Central memory CD8-positive, alpha-beta T cell (primary cell): ENCODE results near the gene OR10D3.
"Not testable (repeated sequence)": the region's sequence is repeated elsewhere in the genome, so short reads cannot be mapped to it uniquely, and the experiment has no call there.

Experiments
- ATAC-seq: fragments of 150-1000 bp; cut with Tn5 transposase; replicated peaks from 2 replicates; pipeline ENCODE4 v1.10.0; 2022; ENCODE audit warnings: mild to moderate bottlenecking, moderate FRiP score, moderate number of reproducible peaks; ENCODE audit not compliant: poor library complexity, severe bottlenecking; ENCODE audit errors: extremely low read depth
- DNase-seq, 2 donors: peaks; one replicate each; pipeline ENCODE4 v3.0.0; 2021; ENCODE audit warnings: low spot score in 2 of 2
- H3K27ac Mint-ChIP-seq: one replicate; pipeline ENCODE4 v1.8.0; 2022; ENCODE audit warnings: low read depth, mild to moderate bottlenecking, moderate library complexity, mixed read lengths
- H3K27me3 Mint-ChIP-seq: one replicate; pipeline ENCODE4 v1.8.0; 2022; ENCODE audit warnings: mixed read lengths
- H3K36me3 Mint-ChIP-seq: one replicate; pipeline ENCODE4 v1.8.0; 2022; ENCODE audit warnings: mild to moderate bottlenecking, moderate library complexity, mixed read lengths; ENCODE audit not compliant: insufficient read depth
- H3K4me1 Mint-ChIP-seq: one replicate; pipeline ENCODE4 v1.8.0; 2022; ENCODE audit warnings: mixed read lengths
- H3K4me3 Mint-ChIP-seq: one replicate; pipeline ENCODE4 v1.8.0; 2022; ENCODE audit warnings: mild to moderate bottlenecking, moderate library complexity, mixed read lengths
- H3K9me3 Mint-ChIP-seq: one replicate; pipeline ENCODE4 v1.8.0; 2022; ENCODE audit warnings: mixed read lengths

OR10D3 gene

GRCh38 chr11:124200671-124201070, 17.5 kb downstream of the OR10D3 start:
- DNase-seq (no peak), ATAC-seq (no peak)
- H3K27me3 Mint-ChIP-seq = peaks cover 18% of the 10 kb centered on the region
- no peak overlapping the region for H3K27ac Mint-ChIP-seq
- no peaks in the 10 kb centered on the region for H3K9me3 Mint-ChIP-seq
- H3K4me3 Mint-ChIP-seq = no peak overlapping the region
- H3K36me3 Mint-ChIP-seq = no peaks in the 10 kb centered on the region
- H3K4me1 Mint-ChIP-seq = no peaks in the 10 kb centered on the region

GRCh38 chr11:124202951-124203350, 19.8 kb downstream of the OR10D3 start:
- H3K36me3 Mint-ChIP-seq = no peaks in the 10 kb centered on the region
- H3K27ac Mint-ChIP-seq = no peak overlapping the region
- no peaks in the 10 kb centered on the region for H3K4me1 Mint-ChIP-seq
- DNase-seq (no peak), ATAC-seq (no peak)
- no peaks in the 10 kb centered on the region for H3K9me3 Mint-ChIP-seq
- peaks cover 18% of the 10 kb centered on the region for H3K27me3 Mint-ChIP-seq
- no peak overlapping the region for H3K4me3 Mint-ChIP-seq

- Mint-ChIP-seq H3K27me3 (peaks cover 11% of the 10 kb centered on the region), H3K9me3 (no peaks in the 10 kb centered on the region), H3K36me3 (no peaks in the 10 kb centered on the region), H3K27ac (no peak overlapping the region), H3K4me3 (no peak overlapping the region), H3K4me1 (no peaks in the 10 kb centered on the region)
- DNase-seq (no peak), ATAC-seq (no peak)
Measured at GRCh38 chr11:124204008-124204407, 20.9 kb downstream of the OR10D3 start.

- no peaks in the 10 kb centered on the region for H3K36me3 Mint-ChIP-seq
- no peaks in the 10 kb centered on the region for H3K9me3 Mint-ChIP-seq
- no peak overlapping the region for H3K4me3 Mint-ChIP-seq
- no peak overlapping the region for H3K27ac Mint-ChIP-seq
- H3K27me3 Mint-ChIP-seq = no peaks in the 10 kb centered on the region
- DNase-seq (no peak), ATAC-seq (no peak)
- H3K4me1 Mint-ChIP-seq = no peaks in the 10 kb centered on the region
Measured at GRCh38 chr11:124207102-124207792, 24.1 kb downstream of the OR10D3 start.

GRCh38 chr11:124209824-124210357, 26.7 kb downstream of the OR10D3 start:
- ATAC-seq = no peak
- Mint-ChIP-seq H3K27ac (no peak overlapping the region), H3K36me3 (no peaks in the 10 kb centered on the region), H3K4me1 (no peaks in the 10 kb centered on the region), H3K27me3 (no peaks in the 10 kb centered on the region), H3K4me3 (no peak overlapping the region), H3K9me3 (no peaks in the 10 kb centered on the region)
- no peak for DNase-seq

- Mint-ChIP-seq H3K4me1 (no peaks in the 10 kb centered on the region), H3K9me3 (no peaks in the 10 kb centered on the region), H3K4me3 (no peak overlapping the region), H3K27ac (no peak overlapping the region), H3K36me3 (no peaks in the 10 kb centered on the region), H3K27me3 (no peaks in the 10 kb centered on the region)
- no peak for DNase-seq
- no peak for ATAC-seq
Measured at GRCh38 chr11:124210421-124210820, 27.3 kb downstream of the OR10D3 start.

GRCh38 chr11:124211321-124211720, 28.2 kb downstream of the OR10D3 start:
- Mint-ChIP-seq H3K9me3 (no peaks in the 10 kb centered on the region), H3K27ac (no peak overlapping the region), H3K27me3 (no peaks in the 10 kb centered on the region), H3K4me1 (no peaks in the 10 kb centered on the region), H3K36me3 (no peaks in the 10 kb centered on the region), H3K4me3 (no peak overlapping the region)
- DNase-seq (no peak), ATAC-seq (no peak)

GRCh38 chr11:124214027-124214426, 30.9 kb downstream of the OR10D3 start:
- Mint-ChIP-seq H3K4me1 (no peaks in the 10 kb centered on the region), H3K9me3 (no peaks in the 10 kb centered on the region), H3K27ac (no peak overlapping the region), H3K27me3 (no peaks in the 10 kb centered on the region), H3K4me3 (no peak overlapping the region), H3K36me3 (no peaks in the 10 kb centered on the region)
- ATAC-seq (no peak), DNase-seq (no peak)

GRCh38 chr11:124219126-124219525, 36.0 kb downstream of the OR10D3 start:
- H3K27me3 Mint-ChIP-seq = no peaks in the 10 kb centered on the region
- H3K9me3 Mint-ChIP-seq = no peaks in the 10 kb centered on the region
- H3K27ac Mint-ChIP-seq = no peak overlapping the region
- ATAC-seq (no peak), DNase-seq (no peak)
- H3K36me3 Mint-ChIP-seq = no peaks in the 10 kb centered on the region
- H3K4me3 Mint-ChIP-seq = no peak overlapping the region
- H3K4me1 Mint-ChIP-seq = no peaks in the 10 kb centered on the region

GRCh38 chr11:124222407-124222806, 39.3 kb downstream of the OR10D3 start:
- H3K27me3 Mint-ChIP-seq = peaks cover 9% of the 10 kb centered on the region

GRCh38 chr11:124224618-124225423, 41.7 kb downstream of the OR10D3 start:
- DNase-seq, H3K36me3 Mint-ChIP-seq, ATAC-seq, H3K27me3 Mint-ChIP-seq, H3K9me3 Mint-ChIP-seq, H3K27ac Mint-ChIP-seq, H3K4me1 Mint-ChIP-seq, H3K4me3 Mint-ChIP-seq: not testable (repeated sequence)

More at GRCh38 chr11:124222407-124222806, 39.3 kb downstream of the OR10D3 start:
- no peak for DNase-seq
- ATAC-seq = no peak
- Mint-ChIP-seq H3K27ac (no peak overlapping the region), H3K4me1 (no peaks in the 10 kb centered on the region), H3K4me3 (no peak overlapping the region), H3K9me3 (no peaks in the 10 kb centered on the region), H3K36me3 (no peaks in the 10 kb centered on the region)

- H3K27me3 Mint-ChIP-seq = peaks cover 9% of the 10 kb centered on the region
- H3K36me3 Mint-ChIP-seq = no peaks in the 10 kb centered on the region
- no peak for DNase-seq
- H3K4me3 Mint-ChIP-seq = no peak overlapping the region
- no peak overlapping the region for H3K27ac Mint-ChIP-seq
- H3K9me3 Mint-ChIP-seq = no peaks in the 10 kb centered on the region
- ATAC-seq = no peak
- no peaks in the 10 kb centered on the region for H3K4me1 Mint-ChIP-seq
Measured at GRCh38 chr11:124225471-124225870, 42.3 kb downstream of the OR10D3 start.

- Mint-ChIP-seq H3K27me3 (no peaks in the 10 kb centered on the region), H3K4me3 (no peak overlapping the region), H3K9me3 (no peaks in the 10 kb centered on the region), H3K36me3 (no peaks in the 10 kb centered on the region), H3K27ac (no peak overlapping the region), H3K4me1 (no peaks in the 10 kb centered on the region)
- ATAC-seq (no peak), DNase-seq (no peak)
Measured at GRCh38 chr11:124233376-124233775, 50.2 kb downstream of the OR10D3 start.
